Panc1 (cell line): ENCODE results near the gene GCAT. TPM values are rescaled to one million over a fixed set of nuclear protein-coding genes. Genes with fewer than 3 reads are reported as not detected.

Experiments
- ATAC-seq: fragments of 200-7000 bp; cut with Tn5 transposase; 2 replicates; pipeline ENCODE4 v1.9.1; 2020; ENCODE audit warnings: mild to moderate bottlenecking, moderate library complexity
- BruUV-seq: library from RNA; stranded (reverse); fragments of 400-500 nt; replicated peaks from 2 replicates; lab custom pipeline; 2021; lab: Mats Ljungman, UMichigan
- CTCF ChIA-PET: fragments of 300-600 bp; sonication (Branson Sonifier 250); formaldehyde crosslinking; loops from one replicate; lab custom pipeline; 2022; ENCODE audit warnings: antibody characterized with exemption; lab: Charles Lee
- POLR2A ChIA-PET: fragments of 300-600 bp; sonication (Branson Sonifier 250); formaldehyde crosslinking; loops from one replicate; lab custom pipeline; 2022; ENCODE audit warnings: antibody characterized with exemption; lab: Charles Lee
- DNase-seq: peaks from one replicate; pipeline ENCODE4 v3.0.0-alpha.2; 2010; ENCODE audit warnings: low read depth, low spot score
- H3K27ac ChIP-seq: 2 replicates; pipeline ENCODE4 v1.5.1; 2011; ENCODE audit warnings: mild to moderate bottlenecking, low read length, inconsistent platforms
- H3K27me3 ChIP-seq: fragments of 200-500 bp; sonication (Bioruptor generic); 2 replicates; pipeline ENCODE4 v1.6.0; 2014; ENCODE audit warnings: low read length, inconsistent platforms; ENCODE audit not compliant: control insufficient read depth, insufficient read depth
- H3K36me3 ChIP-seq: fragments of 200-500 bp; sonication (Bioruptor generic); 2 replicates; pipeline ENCODE4 v1.5.1; 2014; ENCODE audit warnings: inconsistent platforms, mild to moderate bottlenecking, low read length, moderate library complexity; ENCODE audit not compliant: control insufficient read depth, insufficient read depth
- H3K4me1 ChIP-seq: 2 replicates; pipeline ENCODE4 v1.5.1; 2011; ENCODE audit warnings: inconsistent platforms, mild to moderate bottlenecking, low read length, moderate library complexity; ENCODE audit not compliant: control insufficient read depth, insufficient read depth
- H3K4me3 ChIP-seq, 2 experiments: 2 replicates each; pipeline ENCODE4 v1.5.1; 2011 to 2012; ENCODE audit warnings: low read depth in 2 of 2, low read length in 2 of 2, mild to moderate bottlenecking in 2 of 2, inconsistent platforms in 1 of 2, moderate library complexity in 1 of 2
- H3K9me3 ChIP-seq: fragments of 200-500 bp; sonication (Bioruptor generic); 2 replicates; pipeline ENCODE4 v1.5.1; 2014; ENCODE audit warnings: low read depth, mild to moderate bottlenecking, inconsistent platforms, low read length, moderate library complexity; ENCODE audit not compliant: control insufficient read depth, insufficient read depth
- CTCF ChIP-seq: fragments of 450-650 bp; IDR thresholded peaks from 2 replicates; pipeline ENCODE4 v1.5.1; 2017; ENCODE audit warnings: mild to moderate bottlenecking
- POLR2AphosphoS5 ChIP-seq: IDR thresholded peaks from 2 replicates; pipeline ENCODE4 v1.6.1; 2012; ENCODE audit warnings: mild to moderate bottlenecking, low read depth, low read length, moderate library complexity
- REST ChIP-seq, 2 experiments: IDR thresholded peaks; 2 replicates each; pipeline ENCODE4 v1.6.1; 2011 to 2012; ENCODE audit warnings: low read depth in 2 of 2, control low read depth in 1 of 2, low read length in 1 of 2, mild to moderate bottlenecking in 1 of 2, moderate library complexity in 1 of 2; ENCODE audit not compliant: insufficient read depth in 1 of 2
- SIN3A ChIP-seq: IDR thresholded peaks from 2 replicates; pipeline ENCODE4 v1.6.1; 2012; ENCODE audit warnings: low read depth, mild to moderate bottlenecking, low read length, moderate library complexity, borderline replicate concordance; ENCODE audit not compliant: insufficient read depth
- TCF7L2 ChIP-seq: IDR thresholded peaks from 2 replicates; pipeline ENCODE4 v1.6.1; 2011; ENCODE audit warnings: mild to moderate bottlenecking, low read depth, low read length, inconsistent platforms
- in situ Hi-C: cut with HindIII; loops from 2 replicates; pipeline ENCODE4 v1.10.0; 2016; ENCODE audit warnings: low sequenced_read_pairs, low pct_unique_long_range_greater_than_20kb
- intact Hi-C: fragments of 100-400 bp; cut with micrococcal nuclease; formaldehyde crosslinking; loops from one replicate; pipeline ENCODE4 v1.10.0; 2022; ENCODE audit not compliant: unreplicated experiment
- total RNA-seq: library from RNA; stranded (reverse); gene quantifications from one replicate; pipeline ENCODE4 v1.2.1, GENCODE V29; 2021; ENCODE audit not compliant: unreplicated experiment

The GCAT gene
- total RNA-seq, 1 experiment from 2014 or later, result 11.2 TPM

DNA sequence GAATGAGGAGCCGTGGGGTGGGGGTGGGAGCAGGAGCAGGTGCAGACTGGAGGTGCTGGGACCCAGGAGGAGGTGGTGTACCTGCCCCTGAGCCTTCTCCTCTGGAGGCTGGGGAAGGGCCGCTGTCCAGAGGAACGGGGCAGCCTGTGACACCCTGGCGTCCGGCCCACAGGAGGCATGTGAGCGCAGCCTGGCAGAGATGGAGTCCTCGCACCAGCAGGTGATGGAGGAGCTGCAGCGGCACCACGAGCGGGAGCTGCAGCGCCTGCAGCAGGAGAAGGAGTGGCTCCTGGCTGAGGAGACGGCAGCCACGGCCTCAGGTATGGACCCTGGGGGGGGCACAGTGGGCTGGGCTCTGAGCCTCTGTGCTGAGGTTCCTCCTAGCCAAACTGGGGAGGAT, 42.2 kb upstream of the GCAT start:
- ChIA-PET CTCF (no interaction called here), POLR2A (no interaction called here)
- peak; percentile 37; the same call in 1 of the 2 replicates for ATAC-seq
- Histone ChIP-seq H3K27ac (no peak overlapping the region), H3K27me3 (no peaks in the 10 kb centered on the region), H3K4me1 (peaks cover 4% of the 10 kb centered on the region), H3K9me3 (no peaks in the 10 kb centered on the region), H3K4me3 (no peak overlapping the region), H3K36me3 (no peaks in the 10 kb centered on the region)
- intact Hi-C loops, result no loop called here
- BruUV-seq, result no TSS peak
- TF ChIP-seq CTCF, result no peak
- TF ChIP-seq POLR2AphosphoS5, result no peak
- TF ChIP-seq TCF7L2, result no peak
- TF ChIP-seq REST (IDR thresholded peaks at IDR 0.05; ENCODE audit: insufficient read depth in 1 of 2, low read depth in 2 of 2, low read length in 1 of 2), result no peak
- no peak for TF ChIP-seq SIN3A
- DNase-seq, result no peak
- in situ Hi-C loops, result no loop called here

GRCh38 chr22:37765953-37766576, 41.7 kb upstream of the GCAT start:
- no TSS peak for BruUV-seq
- H3K27me3 ChIP-seq, result no peaks in the 10 kb centered on the region
- ChIA-PET CTCF (no interaction called here), POLR2A (no interaction called here)
- H3K4me1 ChIP-seq, result peaks cover 4% of the 10 kb centered on the region
- no peak for DNase-seq
- H3K36me3 ChIP-seq, result no peaks in the 10 kb centered on the region
- H3K9me3 ChIP-seq, result no peaks in the 10 kb centered on the region
- TF ChIP-seq CTCF (no peak), POLR2AphosphoS5 (no peak), SIN3A (no peak)
- in situ Hi-C loops (no loop called here), intact Hi-C loops (no loop called here)
- ATAC-seq, result 0 out of 2 replicates have a peak, but pooled peaks have one; percentile 18
- H3K27ac ChIP-seq, result no peak overlapping the region
- no peak overlapping the region for H3K4me3 ChIP-seq
